GM19438 (cell line): Measurements from ENCODE around the gene KATNIP.
"Not testable (repeated sequence)": the region's sequence is repeated elsewhere in the genome, so short reads cannot be mapped to it uniquely, and the experiment has no call there.

Experiments
- ATAC-seq: cut with Tn5 transposase; IDR thresholded peaks from one replicate; pipeline ENCODE4 v1.9.1; 2021; ENCODE audit warnings: low read depth; ENCODE audit not compliant: unreplicated experiment

Gene KATNIP

DNA sequence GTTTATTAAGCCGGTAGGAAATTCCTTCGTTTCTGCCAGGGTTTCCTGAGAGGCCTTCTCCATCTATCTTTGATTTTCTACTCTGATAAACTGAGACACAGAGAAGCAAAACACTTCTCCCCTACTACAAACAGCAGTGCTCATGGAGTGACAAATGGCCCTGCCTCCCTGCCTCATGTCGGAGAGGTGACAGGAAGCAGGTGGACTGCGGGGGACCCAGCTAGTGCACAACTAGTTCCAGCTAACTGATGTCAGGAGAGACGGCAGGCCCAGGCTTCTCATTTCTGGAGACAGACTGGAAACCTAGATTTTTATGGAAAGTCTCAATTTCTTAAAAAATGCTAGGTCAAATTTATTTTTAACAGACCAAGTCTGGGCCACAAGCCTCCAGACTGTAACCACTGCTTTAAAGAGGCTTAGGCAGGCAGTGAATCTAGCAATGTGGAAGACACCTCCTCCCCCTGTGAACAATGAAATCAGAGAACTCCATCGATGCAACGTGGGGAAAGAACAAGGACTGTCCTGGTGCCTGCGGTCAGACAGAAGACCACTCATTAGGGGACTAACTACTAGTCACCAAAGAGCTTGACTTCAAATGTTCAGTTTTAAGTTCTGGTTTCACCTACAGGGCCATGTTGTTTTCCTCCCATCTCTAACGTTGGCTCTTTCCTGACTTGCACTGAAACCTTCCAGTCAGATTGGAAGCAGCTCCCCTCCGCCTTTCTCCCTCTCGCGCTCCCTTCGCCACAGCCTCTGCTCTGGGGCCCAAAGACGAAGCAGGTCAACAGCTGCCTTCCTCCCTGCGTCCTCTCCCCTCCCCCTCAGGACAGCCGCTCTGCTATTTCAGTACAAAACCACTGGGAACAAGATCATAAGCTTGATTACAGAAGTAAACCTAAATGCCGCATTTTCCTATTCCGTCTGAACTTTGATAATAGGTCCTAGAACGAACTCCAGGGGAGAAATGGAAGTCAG is 17.8 kb upstream of the KATNIP start:
- no peak for ATAC-seq

DNA sequence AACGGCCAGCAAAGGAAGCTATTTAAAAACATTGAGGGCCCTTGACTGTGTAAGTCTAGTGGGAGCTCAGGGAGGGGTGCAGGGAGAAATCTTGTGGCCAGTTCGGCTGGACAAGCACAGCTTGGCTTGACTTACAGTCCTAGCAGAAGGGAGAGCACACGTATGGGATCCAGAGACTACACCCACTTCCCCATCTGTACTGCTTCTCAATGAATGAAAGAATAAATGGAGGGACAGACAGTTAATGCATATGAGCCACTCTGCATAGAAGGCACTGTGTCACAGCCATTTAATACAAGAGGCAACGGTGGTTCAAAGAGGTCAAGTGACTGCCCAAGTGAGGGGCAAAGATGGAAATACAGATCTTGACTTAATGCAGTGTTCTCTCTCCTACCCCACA is 15.7 kb upstream of the KATNIP start:
- ATAC-seq: no peak

DNA sequence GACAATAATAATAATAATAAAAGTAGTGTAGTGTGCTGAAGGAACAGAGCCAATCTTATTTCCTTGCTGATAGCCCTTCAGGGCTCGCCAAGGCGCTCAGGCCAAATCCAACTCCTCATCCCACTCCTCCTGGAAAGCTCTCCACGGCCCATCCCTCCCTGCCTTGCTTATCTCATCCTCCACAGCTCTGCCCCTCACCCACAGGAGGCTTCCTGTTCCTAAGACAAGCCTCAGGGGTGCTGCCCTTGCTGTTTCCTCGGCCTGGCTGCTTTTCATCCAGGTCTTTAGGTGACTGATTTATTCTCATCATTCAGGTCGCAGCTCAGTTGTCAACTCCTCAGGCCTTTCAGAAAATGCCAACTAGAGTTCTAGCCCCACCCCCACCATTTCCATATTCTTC is 11.4 kb upstream of the KATNIP start:
- no peak for ATAC-seq

DNA sequence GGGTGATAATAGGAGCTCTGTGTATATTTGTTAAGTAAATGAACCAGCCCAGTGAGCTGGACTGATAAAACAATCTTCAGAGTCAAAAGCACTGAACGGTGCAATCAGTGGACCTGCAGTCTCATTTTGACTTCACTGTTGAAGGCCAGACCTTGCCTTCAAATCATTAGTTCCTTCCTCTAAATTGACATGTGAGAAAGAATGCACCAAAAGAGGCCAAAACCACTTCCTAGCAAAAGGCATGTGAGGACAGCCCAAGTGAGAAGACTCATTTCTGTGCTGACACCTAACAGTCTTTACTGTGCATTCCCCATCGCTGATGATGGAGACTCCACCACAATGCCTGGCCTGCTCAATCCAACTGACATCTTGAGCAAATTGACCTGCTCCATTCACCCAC is 10.8 kb upstream of the KATNIP start:
- ATAC-seq: no peak

DNA sequence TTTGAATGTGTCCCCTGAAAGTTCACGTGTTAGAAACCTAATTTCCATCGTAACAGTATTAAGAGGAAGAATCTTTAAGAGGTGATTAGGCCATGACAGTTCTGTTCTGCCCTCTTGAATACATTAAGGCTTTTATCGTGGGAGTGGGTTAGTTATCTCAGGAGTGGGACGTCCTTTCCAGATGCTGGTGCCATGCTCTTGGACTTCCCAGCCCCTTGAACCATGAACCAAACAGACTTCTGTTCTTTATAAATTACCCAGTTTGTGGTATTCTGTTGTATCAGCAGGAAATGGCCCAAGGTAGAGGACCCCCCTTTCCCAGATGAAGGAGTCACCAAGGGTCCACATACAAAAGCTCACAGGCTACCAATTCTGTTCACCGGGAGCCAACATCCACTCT is 10.3 kb upstream of the KATNIP start:
- no peak for ATAC-seq

DNA sequence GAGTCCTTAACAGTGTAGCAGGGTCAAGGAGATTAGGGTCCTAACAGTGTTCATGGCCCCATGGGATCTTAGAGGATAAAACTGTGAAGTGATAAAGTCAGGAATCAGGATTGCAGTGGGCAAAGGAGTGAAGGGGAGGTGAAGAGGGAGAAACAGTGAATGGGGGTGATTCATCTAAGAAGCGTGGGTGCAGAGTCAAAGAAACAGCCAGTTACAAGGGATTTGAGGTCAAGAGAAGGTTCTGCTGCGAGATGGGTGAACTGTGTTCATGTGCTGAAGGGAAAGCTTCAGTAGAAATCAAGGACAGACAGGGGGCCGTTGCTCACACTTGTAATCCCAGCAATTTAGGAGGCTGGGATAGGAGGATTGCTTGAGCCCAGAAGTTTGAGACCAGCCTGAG is 6.1 kb upstream of the KATNIP start:
- no peak for ATAC-seq

DNA sequence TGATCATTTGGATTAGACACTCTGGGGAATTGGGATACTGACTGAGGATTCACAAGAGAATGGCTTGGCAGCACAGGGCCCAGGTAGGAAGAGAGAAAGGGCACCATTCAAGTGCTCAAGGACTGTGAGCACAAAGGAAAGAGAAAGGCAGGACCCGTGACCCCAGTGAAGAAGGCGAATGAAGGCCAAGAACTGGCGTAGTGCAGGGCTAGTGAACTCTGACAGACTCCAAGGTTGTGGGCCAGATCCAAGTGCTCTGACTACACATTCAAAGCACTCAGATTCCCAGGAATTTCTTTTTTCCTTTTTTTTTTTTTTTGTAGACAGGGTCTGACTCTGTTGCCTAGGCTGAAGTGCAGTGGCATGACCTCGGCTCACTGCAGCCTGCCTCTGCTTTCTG is 5.3 kb upstream of the KATNIP start:
- no peak for ATAC-seq

DNA sequence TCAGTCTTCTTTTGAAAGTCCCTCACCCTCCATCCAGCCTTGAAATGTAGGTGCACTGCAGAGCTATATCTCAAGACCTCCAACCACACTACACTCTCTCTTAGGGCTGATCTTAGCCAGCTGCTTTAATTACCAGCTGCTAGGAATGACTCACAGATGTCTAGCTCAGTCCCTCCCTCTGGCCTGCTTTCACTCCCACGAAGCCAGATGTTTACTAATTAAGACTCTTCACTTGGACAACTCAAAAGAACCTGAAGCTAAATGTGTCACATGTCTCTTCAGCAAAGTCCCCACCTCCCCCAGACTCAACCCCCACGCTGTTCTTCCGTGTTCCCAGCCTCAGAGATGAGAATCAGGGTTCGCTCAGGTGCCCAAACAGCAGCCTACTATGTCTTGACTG is 2.8 kb upstream of the KATNIP start:
- no peak for ATAC-seq

DNA sequence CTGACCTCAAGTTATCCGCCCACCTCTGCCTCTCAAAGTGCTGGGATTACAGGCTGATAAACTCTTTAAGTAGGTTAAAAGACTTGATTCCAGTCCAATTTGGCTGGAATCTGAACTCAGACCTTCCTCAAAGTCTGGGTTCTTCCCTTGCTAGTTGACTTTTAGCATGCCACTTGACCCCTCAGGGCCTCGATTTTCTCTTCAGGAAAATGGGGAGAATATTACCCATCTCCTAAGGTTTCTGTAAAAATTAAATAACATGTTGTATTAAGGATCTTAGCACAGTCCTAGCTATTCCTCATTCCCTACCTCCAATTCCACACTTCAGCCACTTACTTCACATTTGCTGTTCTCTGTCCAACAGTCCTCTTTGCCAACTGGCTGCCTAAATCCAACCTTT is 2.1 kb upstream of the KATNIP start:
- no peak for ATAC-seq

DNA sequence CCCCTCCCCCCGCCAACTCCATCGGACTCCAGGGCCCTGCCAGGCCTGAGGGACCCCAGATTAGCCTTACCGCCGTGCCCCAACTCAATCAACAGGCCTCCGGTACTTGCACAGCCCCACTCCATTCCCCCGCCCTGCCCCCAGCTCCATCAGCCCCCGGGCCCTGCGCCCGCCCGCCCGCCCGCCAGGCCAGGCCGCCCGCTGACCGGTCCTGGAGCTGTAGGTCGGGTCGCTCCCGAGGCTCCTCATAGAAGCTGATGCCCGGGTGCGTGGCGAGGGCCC is 539 bp upstream of the KATNIP start:
- ATAC-seq: peak; percentile 29

DNA sequence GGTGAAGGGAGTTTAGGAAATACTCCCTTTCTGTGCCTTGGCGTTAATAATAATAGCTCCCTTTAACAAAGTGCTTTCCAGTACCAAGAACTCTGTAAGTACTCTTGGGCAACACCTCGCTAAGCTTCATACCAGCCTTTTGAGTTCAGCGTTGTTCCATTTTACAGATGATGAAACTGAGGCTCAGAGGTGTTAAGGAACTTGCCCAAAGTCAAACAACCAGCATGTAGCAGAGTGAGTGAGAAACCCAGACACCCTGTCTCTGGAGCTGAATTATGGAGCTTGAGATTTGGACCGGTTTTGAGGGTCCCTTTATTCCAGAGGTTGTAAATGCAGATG is 607 bp downstream of the KATNIP start:
- no peak for ATAC-seq

DNA sequence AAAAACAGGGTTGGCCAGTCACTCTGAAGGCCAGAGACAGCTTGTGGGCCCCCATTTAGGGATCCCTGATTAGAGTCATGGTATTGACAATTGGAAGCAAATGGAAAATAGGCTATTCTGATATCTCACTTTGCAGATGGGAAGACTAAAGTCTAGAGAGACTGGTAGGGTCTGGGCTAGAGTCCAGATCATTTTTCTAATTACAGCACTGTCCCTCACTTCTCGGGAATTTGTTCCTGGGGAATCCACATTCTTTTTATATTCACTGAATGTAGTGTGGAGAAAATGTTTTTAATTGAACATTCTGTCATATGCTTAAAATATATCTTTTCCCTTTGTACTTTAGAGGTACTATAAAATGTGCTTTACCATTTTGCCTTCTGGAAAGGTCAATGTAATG is 1.1 kb downstream of the KATNIP start:
- no peak for ATAC-seq

DNA sequence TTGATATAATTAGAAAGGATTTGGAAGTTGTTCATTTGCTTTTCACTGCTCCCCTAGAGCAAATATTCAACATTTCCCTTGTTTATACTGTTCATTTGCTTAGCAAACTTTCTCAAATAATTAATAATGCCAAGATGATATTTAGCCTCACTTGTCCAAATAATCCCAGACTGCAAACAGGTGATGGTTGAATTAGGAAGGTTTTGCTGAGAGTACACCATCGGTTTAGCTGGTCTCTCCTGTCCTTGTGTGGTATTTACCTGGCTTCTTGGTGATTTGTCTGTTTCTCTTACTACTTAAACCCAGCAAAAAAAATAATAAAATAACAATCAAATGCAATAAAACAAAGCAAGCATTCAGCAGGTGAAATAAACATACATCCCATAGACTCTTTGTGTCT is 6.5 kb downstream of the KATNIP start:
- no peak for ATAC-seq

DNA sequence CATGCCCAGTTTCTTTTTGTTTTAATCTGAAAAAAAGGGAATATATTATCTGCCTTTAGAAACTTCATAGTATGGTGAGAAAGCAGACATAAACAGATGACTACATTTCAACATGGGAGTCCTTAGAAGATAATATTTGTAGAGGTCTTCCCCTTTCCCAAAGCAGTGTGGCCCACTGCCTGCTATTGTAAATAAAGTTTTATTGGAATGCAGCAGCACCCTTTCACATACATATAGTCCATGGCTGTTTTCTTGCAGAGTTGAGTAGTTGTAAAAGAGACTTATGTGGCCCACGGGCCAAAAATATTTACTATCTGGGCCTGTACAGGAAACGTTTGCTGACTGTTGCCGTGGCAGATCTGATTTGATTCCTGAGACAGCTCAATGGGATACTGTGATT is 8.5 kb downstream of the KATNIP start:
- no peak for ATAC-seq

DNA sequence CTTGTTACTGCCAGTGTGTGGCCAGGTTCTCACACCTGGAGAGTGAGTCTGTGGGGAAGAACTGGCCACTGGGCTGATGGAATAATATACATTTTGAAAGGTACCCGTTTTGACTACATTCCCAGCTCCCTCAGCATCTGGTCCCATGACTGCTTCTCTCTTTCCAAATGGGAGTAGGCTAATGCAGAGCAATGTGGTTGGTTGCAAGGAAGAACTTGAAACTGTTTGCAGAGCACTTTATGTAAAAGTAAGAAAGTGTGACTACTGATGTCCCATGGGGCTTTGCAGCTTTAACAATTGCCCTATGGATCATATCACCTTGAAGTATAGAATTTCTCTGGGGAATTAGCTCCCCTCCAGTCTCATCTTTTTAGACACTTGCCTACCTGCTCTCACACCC is 9.0 kb downstream of the KATNIP start:
- no peak for ATAC-seq

DNA sequence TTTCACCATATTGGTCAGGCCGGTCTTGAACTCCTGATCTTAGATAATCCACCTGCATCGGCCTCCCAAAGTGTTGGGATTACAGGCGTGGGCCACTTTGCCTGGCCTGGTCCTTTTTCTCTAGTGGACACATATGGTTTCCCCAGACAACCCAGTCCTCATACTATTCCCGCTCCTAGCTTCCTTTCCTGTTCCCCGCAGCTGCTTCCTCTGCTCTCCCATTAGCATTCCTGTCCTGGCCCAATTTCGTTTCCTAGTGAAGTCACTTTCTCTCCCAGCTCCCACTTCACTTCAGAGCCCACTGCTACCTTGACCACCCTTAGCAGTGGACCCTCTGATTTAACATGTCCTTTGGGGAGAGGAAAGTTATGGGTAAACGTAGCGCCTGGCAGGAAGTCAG is 11.3 kb downstream of the KATNIP start:
- ATAC-seq: no peak

DNA sequence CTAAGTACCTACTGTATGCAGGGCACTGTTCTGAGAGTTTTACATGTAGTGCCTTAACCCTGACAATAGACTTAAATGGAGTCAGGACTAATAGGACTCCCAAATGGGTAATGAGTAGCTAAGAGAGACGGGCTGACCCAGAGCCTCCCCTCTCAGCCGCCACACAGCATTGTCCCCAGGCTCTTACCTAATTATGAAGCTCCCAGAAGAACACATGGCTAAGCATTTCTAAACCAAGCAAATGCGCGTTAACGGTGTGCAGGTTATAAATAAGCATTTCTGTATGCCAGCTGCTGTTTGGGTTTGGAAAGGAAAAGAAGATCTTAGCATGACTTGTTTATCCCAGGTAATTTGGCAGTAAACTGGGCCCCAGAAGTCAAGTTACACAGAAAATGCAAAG is 14.3 kb downstream of the KATNIP start:
- ATAC-seq: no peak

DNA sequence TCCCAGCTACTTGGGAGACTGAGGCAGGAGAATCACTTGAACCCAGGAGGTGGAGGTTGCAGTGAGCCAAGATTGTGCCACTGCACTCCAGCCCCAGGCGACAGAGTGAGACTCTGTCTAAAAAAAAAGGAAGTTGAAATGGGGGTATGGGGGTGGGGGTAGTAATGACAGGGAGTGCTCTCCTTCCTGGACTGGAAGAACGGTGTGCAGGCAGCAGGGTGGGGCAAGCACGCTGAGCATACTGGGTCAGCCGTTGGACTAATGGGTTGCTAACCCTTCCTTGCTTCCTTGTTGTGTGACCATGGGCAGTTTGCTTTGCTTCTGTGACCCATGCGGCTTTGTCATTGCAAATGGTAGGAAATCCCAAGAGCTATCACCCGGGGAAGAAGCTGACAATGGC is 16.5 kb downstream of the KATNIP start:
- ATAC-seq: no peak

DNA sequence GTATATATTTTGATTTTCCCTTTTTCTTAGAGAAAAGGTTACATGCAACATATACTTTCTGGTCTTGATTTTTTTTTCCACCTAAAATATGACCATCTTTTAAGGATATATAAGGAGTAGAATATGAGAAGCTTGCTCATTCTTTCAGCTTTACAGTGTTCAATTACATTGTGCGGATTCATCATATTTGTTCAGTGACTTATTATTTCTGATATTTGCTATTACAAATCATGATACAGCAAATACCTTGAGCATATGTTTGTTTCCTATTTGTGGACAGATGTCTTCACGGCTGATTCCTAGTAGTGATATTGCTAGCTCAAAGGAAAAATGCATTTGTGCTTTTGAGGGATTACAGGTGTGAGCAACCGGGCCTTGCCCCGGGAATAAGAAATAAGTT is 18.1 kb downstream of the KATNIP start:
- no peak for ATAC-seq

DNA sequence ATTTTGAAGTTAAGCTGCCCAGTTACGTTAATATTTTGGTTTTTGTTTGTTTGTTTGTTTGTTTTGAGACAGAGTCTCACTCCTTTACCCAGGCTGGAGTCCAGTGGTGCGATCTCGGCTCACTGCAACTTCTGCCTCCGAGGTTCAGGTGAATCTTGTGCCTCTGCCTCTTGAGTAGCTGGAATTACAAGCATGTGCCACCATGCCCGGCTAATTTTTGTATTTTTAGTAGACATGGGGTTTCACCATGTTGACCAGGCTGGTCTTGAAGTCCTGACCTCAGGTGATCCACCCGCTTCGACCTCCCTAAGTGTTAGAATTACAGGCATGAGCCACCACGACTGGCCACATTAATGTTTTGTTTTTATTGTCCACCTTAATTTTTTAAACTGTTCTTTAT is 21.0 kb downstream of the KATNIP start:
- ATAC-seq: not testable (repeated sequence)

DNA sequence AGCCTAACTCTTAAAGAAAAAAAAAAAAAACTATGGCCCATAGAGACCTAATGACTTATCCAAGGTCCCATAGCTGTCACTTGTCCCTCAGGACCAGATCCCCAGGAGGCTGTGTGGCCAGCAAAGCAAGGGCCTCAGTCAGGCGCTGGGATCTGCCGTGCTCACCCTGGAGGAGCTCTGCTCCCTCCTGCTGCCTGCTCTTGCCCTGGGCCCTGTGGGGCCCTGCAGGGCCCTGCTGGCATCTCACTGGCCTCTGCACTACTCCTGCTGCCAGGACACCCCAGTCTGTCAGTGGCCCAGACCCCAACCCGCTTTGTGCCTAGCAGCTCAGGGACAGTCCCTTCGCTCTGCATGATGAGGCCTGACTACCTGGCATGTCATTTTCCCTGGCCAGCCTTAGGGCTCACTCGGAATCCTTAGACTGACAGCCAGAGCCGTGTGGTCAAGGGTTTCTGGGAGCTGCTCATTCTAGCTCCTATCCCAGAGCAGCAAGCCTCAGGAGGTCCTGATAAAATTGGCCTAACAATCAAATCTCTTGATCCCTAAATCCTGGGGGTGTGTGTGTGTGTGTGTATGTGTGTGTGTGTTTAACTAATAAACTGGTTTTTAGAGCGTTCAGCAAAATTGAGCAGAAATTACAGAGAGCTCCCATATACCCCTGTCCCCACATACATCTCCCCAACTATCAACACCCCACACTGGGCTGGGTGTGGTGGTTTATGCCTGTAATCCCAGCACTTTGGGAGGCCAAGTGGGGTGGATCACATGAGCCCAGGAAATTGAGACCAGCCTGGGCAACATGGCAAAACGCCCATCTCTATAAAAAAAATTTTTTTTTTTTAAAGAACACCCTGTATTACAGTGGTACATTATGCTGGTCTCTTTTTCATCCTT is 21.7 kb downstream of the KATNIP start:
- no peak for ATAC-seq

DNA sequence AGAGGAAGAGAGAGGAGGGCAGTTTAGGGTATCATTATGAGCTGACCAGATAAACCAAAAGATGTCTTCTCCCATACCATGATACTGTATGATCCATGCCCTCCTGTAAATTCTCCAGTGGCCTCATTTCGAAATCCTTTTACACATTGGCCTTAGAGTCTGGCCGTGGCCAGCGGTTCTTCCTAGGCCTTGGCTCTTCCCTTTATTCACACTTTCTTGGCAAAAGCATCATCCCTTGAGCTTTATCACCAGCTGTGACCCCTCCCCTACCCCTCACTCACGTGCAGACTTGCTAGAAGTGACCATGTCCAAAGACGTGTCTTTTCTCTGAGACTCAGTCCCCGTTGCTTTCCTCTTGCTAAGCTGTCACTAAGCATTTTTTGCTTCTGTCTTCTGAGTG is 22.8 kb downstream of the KATNIP start:
- no peak for ATAC-seq
